Skin epidermis (tissue), 12 donors: ENCODE results near the gene PTPRN.

Source experiments
- H3K27ac ChIP-seq, 21 experiments: fragments of 200-600 bp; sonication (generic) in 11 of 21; one replicate each; pipeline ENCODE4 v1.5.0; 2020; ENCODE audit warnings: mild to moderate bottlenecking in 3 of 21, inconsistent platforms in 2 of 21, moderate library complexity in 2 of 21
- H3K4me3 ChIP-seq, 7 experiments: fragments of 200-600 bp; sonication (generic) in 2 of 7; one replicate each; pipeline ENCODE4 v1.5.0; 2020; ENCODE audit warnings: inconsistent platforms in 2 of 7, mild to moderate bottlenecking in 2 of 7, moderate library complexity in 1 of 7

Gene PTPRN

DNA sequence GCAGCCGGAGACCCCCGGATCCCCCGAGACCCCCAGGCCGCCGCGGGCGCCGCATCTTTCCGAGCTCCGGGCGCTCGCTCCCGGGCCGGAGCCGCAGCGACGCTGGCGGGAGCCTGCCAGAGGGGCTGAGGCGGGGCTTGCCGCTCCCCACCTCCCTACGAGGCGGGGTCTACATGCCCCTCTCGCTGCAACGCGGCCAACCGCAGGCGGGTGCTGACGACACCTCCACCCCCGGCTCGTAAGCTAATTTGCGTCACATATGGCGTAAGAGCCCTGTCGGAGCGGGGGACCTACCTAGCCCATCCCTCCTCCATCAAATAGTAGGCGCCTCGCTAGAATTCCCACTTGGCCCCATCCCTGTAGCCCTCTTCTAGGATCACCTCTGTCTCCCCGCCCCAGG lies at the start of gene PTPRN:
PTPRN (minus strand) TSS at position 124 of the 400 bp plus-strand sequence; CDS start at position 55, 69 bp downstream.
- no peak within 1 kb of the TSS for H3K27ac ChIP-seq
- H3K4me3 ChIP-seq = no peak within 1 kb of the TSS

DNA sequence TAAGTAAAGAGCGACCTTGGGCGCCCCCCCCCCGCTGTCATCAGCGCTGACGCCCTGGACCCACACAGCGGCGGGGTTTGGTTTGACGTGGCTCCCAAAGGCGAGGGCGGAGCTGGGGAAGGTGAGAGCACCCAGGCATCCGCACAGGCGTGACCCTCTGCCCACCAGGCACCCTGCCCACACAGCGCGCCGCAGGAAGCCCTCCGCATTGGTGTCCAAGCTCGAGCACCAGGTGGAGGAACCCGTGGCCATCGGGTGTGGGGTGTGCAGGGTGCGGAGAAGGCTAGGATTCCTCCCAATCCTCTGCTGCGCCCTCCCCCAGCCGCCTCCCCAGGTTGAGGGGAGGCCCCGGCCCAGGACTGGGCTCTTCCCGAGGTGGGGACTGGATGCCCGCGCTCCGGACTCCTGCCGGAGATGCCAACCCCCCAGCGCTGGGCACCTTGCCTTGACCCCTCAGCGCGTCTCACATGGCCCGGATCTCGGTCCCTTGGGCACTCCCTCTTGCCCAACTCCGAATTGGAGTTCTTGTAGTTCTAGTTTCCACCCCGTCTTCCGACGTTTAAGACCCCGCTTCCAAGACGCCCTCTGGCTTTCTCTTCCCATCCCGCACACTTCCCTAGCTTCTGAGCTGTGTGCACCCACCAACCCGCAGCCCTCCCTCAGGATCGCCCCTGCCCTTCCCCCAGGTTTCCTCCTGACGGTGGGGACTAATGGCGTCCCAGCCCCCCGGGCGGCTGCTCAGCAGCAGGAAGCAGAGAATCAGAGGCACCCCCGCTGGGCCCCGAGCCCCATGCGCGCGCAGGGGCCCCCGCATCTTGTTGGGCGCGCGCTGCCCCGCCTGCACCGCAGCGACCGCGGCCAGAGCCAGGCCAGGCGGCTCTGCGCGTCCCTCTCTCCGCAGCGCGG lies 49.2 kb upstream of the PTPRN start:
- H3K27ac ChIP-seq = no peak overlapping the region
- H3K4me3 ChIP-seq = peak overlapping the region in 2 of 7 experiments; percentile 4 to 12

DNA sequence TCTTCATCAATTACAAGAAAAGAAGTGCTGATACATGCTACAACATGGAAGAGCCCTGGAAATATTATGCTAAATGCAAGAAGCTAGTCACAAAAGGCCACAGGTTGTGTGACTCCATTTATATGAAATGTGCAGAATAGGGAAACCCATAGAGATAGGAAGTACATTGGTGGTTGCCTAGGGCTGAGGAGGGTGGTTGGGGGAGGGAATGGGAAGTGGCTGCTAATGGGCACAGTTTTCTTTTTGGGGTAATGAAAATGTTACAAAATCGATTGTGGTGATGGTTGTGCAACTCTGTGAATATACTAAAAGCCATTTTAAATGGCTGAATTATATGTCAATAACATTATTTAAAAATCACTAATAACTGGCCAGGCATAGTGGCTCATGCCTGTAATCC lies 47.6 kb upstream of the PTPRN start:
- Histone ChIP-seq H3K4me3 (no peak overlapping the region), H3K27ac (no peak overlapping the region)

DNA sequence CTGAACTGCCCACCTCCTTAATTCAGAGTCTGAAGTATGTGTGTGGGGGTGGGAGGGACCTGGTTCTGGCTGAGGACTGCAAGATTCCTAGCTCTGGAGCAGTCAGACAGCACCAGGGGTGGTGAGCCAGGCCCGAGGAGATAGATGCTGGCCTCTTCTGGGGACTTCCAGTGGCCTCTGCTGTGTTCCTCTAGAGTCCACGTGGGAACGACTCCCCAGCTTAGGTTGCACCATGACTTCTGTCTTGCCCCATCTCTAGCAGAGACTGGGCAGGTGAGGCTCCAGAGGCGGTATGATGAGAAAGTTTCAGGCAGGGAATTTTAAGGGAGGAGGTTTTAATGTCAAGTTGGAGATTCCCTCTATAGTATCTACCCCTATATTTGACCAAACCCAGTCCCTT lies 45.4 kb upstream of the PTPRN start:
- H3K27ac ChIP-seq = no peak overlapping the region
- no peak overlapping the region for H3K4me3 ChIP-seq

DNA sequence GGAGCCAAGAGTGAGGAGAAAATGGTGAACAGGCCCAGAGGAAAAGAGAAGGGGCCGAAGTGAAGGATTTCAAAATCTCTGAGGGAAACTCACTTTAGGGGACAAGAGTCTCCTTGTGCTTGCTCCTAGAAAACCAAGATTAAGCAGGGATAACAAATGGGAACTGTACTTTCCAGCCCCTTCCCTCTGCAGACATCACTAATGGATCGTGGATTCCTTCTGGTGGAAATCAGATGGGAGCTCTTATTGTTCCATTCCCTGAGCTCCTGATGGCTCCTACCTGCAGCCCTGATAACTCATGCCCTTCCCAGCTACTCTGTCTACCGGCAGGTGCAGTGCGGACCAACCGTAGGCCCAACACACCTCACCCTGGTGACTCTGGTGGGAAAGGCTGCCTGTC lies 43.9 kb upstream of the PTPRN start:
- no peak overlapping the region for H3K27ac ChIP-seq
- H3K4me3 ChIP-seq = no peak overlapping the region

DNA sequence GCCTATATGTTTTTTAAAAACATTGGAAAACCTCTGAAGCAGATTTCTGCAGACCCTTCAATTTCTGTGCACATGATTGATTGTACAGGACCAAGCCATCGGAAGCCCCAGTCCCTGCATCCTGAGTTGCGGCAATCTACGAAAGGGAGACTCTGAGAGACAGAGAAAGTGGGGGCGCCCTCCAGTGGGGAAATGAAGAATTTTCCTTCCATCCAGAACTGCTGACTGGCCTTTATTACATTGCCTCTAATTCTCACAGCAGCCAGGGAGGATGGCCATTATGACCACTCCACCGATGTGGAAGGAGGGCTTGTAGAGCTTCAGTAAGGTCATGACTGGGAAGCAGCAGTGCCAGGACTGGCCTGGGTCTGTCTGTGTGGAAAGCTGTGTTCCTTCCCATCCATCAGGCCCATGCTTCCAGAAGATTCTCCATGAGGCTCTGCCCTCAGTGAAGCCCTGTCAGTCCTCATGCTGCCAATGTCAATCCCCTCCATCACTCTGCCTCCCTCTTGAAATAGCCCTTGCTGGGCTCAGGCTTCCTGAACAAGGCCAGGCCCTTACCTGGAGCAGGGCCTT lies 43.3 kb upstream of the PTPRN start:
- Histone ChIP-seq H3K4me3 (no peak overlapping the region), H3K27ac (no peak overlapping the region)

DNA sequence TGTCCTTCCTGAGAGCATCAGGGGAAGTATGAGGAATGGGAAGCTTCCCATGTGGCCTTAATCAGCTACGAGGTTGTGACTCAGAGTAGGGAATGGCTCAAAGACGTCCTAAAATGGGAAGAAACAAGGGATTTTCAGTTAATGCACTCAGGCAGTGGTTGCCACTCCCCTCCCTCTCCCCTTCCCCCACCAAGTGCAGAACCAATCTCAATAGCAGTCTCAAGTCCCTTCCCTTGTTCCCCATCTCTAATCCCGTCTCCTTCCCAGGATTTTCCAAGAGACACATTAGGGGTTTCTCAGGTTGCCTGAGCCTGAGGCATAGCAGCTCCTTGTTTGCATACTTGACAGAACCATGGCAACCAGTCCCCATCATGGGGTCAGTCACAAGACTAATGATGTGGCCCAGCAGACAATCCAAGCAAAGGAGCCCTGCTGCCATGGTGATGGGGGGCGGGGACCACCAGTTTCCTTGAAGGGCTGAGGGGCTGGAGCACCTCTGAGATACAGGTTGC lies 41.6 kb upstream of the PTPRN start:
- Histone ChIP-seq H3K27ac (peak overlapping the region in 5 of 21 experiments; percentile 8 to 59 (median 29)), H3K4me3 (no peak overlapping the region)

DNA sequence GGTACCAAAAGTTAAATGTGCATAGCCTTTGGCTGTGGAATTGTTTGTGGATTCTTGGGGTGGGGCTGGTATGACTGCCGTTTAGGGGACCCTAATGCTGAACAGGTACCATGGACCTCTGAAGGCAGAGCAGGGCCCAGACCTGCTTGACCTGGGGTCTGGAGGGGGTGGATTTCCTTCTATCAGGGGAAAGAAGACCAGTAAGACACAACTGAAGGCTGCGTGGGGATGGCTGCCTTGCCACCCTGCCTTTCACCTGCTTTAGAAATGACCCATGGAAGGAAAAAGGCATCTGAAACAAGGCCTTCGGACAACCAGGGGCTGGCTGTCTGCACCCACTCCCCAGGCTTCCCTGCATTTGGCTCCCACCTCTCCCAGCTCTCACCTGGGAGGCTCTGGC lies 41.0 kb upstream of the PTPRN start:
- no peak overlapping the region for H3K4me3 ChIP-seq
- H3K27ac ChIP-seq = peak overlapping the region in 5 of 21 experiments; percentile 8 to 59 (median 50)

DNA sequence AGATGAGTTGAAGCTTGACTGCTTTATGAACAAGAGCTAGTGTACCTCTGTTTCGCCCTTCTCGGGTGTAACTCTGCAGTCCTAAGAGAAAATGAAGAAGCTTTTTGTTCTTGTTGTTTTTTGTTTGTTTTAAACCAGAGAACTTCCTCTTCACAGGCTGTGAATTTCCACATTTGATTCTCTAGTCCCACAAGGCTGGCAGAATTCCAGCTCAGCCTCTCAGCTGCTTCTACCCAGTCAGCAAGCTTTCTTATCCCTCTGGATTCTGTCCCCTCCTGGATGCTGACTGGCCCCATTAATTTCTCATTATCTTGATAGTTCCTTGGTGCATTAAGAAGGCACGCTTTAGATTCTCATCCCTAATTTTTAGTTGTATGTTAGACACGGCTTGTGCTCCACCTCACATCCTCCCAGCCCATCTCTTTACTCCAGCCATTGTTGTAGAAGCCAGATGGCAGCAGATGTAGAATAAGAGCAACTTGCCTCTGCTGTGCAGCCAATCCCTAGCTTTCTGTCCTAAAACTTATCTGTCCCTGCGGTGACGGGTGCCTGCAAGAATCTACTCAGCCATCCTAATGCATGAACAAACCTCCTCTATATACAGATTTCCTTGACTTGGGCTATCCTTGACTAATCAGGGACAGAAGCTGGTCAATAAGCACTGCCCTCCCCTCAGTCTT lies 35.7 kb upstream of the PTPRN start:
- peak overlapping the region in 1 of 21 experiments; percentile 39 for H3K27ac ChIP-seq

DNA sequence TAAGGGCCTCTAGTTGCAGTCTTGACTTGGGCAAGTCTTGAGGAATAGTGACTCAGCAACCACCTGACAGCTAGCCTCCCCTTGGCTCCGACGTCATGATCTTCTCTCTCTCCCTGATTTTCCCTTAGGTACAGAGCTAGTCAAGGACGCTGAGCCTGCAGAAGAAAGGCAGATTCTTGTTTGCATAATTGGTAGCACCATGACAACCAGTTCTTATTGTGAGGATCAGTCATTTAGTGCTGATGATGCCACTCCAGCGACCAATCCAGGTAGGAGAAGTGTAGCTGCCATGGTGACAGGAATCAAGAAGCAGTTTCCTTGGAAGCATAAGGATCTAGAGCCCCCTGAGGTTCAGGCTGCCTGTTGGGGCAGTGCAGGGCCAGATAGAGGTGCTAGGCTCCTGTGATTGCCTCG lies 26.2 kb upstream of the PTPRN start:
- H3K27ac ChIP-seq = no peak overlapping the region

More for the DNA sequence above, 35.7 kb upstream of the PTPRN start:
- H3K4me3 ChIP-seq = no peak overlapping the region

DNA sequence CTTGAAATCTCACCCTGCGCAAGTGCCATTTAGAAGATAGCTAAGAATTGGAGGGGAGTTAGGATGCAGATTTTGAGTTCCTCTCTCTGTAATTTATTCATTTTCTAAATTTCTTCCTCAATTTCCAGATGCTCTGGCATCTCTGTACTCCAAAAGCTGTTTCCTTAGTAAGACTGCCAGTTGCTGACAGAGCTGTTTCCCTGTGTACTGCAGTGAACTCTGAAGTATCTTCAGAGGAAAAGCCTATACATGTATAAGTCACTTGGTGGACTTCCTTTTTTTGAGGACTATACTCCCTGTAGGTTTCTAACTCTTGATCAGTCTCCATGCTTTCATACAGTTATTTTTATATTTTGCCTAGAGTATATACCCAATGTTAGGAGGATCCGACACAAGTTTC lies 24.9 kb upstream of the PTPRN start:
- H3K27ac ChIP-seq = no peak overlapping the region

More for the DNA sequence above, 26.2 kb upstream of the PTPRN start:
- H3K4me3 ChIP-seq = no peak overlapping the region

DNA sequence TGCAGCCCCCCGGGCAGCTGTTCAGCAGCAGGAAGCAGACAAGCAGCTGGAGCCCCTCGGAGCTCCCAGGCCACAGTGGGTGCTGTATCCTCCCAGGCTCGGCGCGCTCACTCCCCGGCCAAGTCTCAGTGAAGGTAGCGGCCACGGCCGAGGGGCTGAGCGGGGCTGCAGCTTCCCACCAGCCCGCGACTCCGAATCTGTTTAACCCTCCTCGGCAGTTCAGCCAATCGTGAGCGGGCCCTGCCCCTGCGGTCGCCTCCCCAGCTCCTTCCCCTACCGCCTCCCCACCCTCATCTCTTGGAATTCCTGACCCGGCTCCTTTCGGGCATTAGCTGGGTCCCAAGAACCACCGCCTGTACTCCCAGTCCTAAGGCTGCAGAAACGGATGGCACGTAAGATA lies 23.3 kb upstream of the PTPRN start, which contains the start of gene RESP18:
RESP18 (minus strand) TSS at position 203 of the 400 bp plus-strand sequence.
- Histone ChIP-seq H3K27ac (no peak within 1 kb of the TSS), H3K4me3 (no peak within 1 kb of the TSS)

More for the DNA sequence above, 24.9 kb upstream of the PTPRN start:
- no peak overlapping the region for H3K4me3 ChIP-seq

DNA sequence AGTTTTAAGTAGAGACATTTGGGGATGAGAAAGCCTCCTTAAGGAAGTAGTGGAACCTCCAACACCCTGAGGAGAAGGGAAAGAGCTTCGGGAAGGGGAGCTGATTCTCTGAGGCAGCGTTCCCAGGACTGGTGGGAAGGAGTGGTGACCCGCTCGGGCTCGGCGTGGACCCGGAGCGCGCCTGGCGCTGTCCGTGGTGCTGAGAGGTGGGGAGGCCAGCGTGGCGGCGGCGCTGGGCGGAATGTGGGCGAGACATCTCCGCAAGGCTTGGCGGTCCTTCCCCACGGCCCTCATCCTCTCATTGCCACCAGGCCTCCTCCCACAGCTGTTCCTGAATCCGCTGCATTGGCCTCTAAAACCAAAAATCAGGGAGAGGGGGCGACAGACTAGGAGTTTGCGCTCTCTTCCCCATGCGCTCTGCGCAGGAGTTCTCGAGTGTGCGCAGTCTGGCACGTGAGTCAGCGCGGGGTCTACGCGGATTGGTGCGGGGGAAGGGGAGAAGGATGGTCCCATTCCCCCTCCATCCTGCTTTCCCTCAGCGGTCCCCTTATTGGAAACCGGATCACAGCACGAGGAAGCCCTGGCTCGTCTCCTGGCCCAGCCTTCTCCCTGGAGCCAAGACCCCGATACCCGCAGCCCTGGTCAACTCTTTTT lies 22.5 kb upstream of the PTPRN start:
- H3K27ac ChIP-seq = no peak overlapping the region
- no peak overlapping the region for H3K4me3 ChIP-seq

DNA sequence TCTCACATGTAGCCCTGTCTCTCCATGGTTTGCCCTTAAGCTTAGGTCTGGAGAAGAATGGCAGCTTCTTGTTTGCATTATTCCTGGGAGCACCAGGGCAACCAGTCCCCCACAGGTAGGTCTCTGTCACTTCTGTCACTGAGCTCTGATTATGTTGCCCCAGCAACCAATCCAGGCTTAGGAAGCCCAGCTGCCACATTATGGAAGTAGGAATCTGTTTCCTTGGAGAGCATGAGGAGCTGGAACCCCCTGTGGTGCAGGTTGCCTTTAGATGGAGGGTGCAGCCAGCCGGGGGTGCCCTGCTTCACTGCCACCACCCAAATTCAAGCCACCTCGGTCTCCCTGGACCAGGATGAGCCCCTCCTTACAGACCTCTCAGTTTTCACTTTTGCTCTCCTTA lies 18.5 kb upstream of the PTPRN start:
- H3K4me3 ChIP-seq = no peak overlapping the region
- H3K27ac ChIP-seq = no peak overlapping the region

DNA sequence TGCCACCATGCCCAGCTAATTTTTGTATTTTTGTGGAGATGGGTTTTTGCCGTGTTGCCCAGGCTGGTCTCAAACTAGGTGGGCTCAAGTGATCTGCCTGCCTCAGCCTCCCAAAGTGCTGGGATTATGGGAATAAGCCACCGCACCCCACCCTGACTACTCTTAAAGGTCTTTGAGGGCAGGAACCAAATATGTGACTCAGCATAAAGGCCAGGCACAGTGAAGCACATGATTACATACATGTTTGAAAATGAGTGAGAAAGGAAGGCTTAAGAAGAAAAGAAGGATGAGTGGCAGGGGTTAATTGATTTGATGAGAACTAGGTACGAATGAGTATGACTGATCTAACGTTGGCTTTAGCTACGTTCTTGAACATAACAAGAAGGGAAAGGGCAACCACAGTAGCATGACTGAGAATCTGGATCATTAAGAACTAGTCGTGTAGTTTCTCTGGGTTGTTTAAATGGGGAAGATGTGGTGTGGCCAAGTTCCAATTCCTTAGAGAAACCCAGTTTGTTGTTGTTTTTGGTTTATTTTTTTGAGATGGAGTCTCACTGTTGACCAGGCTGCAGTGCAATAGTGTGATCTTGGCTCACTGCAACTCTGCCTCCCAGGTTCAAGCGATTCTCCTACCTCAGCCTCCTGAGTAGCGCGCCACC lies 16.6 kb upstream of the PTPRN start:
- no peak overlapping the region for H3K4me3 ChIP-seq
- no peak overlapping the region for H3K27ac ChIP-seq

DNA sequence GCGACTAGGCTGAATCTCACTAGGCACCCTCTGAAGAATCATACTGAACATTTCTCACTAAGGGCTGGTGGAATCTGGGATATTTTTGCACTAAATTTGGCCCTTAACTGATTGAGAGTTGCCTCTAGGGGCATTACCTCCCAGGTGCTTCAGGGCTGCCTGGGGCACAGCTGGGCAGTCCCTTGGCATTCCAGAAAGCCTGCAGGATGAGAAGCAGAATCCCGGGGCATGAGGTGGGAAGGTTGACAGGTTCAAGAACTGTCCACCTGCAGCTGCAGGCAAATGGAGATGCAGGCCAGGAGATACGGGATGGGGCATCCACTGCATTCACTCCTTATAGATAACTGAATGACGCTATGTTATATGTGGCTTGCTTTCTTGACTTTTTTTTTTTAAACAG lies 15.9 kb upstream of the PTPRN start:
- Histone ChIP-seq H3K4me3 (no peak overlapping the region), H3K27ac (no peak overlapping the region)

DNA sequence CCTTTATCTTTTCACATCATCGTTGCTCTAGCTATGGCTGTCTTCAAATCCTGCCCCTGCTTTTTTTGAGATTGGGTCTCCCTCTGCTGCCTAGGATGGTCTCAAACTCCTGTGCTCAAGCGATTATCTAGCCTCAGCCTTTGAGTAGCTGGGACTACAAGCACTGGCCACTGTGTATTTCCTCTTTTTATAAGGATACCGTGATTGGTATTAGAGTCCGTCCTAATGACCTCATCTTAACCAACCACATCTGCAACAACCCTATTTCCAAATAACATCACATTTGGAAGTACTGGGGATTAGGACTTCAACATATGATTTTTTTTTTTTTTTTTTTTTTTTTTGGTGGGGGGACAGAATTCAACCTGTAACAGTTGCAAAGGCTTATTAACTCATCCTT lies 14.2 kb upstream of the PTPRN start:
- no peak overlapping the region for H3K27ac ChIP-seq

DNA sequence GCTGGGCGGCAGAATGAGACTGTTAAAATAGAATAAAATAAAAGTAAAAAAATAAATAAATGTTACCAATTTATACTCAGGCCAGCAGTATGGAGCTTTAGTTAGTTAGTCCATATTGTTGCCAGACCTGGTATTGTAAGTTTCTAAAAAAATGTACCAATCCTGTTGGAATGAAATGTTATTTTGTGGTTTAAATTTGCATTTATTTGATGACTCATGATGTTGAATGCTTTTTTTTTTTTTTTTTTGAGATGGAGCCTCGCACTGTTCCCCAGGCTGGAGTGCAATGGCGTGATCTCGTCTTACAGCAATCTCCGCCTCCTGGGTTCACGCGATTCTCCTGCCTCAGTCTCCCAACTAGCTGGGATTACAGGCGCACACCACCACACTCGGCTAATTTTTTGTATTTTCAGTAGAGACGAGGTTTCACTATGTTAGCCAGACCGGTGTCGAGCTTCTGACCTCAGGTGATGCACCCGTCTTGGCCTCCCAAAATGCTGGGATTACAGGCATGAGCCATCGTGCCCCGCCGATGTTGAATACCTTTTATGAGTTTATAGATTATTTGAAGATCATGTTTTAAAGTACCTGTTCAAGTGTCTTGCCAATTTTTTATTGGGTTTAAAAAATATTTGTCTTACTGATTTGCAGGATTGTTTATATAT lies 5.7 kb upstream of the PTPRN start:
- Histone ChIP-seq H3K27ac (no peak overlapping the region), H3K4me3 (no peak overlapping the region)

More for the DNA sequence above, 14.2 kb upstream of the PTPRN start:
- no peak overlapping the region for H3K4me3 ChIP-seq
